ENCODE measurements around the gene ANKRD31.

GRCh38 chr5:75275147-75275546 lies 38.5 kb upstream of the ANKRD31 start:
- TF ChIP-seq CTCF (IDR thresholded peaks at IDR 0.05): no peak
- TF ChIP-seq HMGXB4 (CRISPR knock-in tag; IDR thresholded peaks at IDR 0.05): no peak
- no peak for TF ChIP-seq ZNF512 (CRISPR knock-in tag; IDR thresholded peaks at IDR 0.05; ENCODE audit: borderline replicate concordance)
- no peak for TF ChIP-seq USF2 (CRISPR knock-in tag; IDR thresholded peaks at IDR 0.05)
- no peak for TF ChIP-seq MAX (CRISPR knock-in tag; IDR thresholded peaks at IDR 0.05)
- TF ChIP-seq NFATC4 (CRISPR knock-in tag; IDR thresholded peaks at IDR 0.05): no peak
- TF ChIP-seq CDX4 (CRISPR knock-in tag; IDR thresholded peaks at IDR 0.05; ENCODE audit: borderline replicate concordance): no peak
- no peak for TF ChIP-seq ATF2 (CRISPR knock-in tag; IDR thresholded peaks at IDR 0.05; ENCODE audit: borderline replicate concordance, low read depth)
- TF ChIP-seq JAZF1 (CRISPR knock-in tag; IDR thresholded peaks at IDR 0.05): no peak
- no peak for TF ChIP-seq PREB (CRISPR knock-in tag; IDR thresholded peaks at IDR 0.05; ENCODE audit: borderline replicate concordance)
- TF ChIP-seq CREM (CRISPR knock-in tag; IDR thresholded peaks at IDR 0.05): no peak
- TF ChIP-seq SMAD4 (CRISPR knock-in tag; IDR thresholded peaks at IDR 0.05): no peak
- TF ChIP-seq ARID4B (CRISPR knock-in tag; IDR thresholded peaks at IDR 0.05; ENCODE audit: borderline replicate concordance): no peak
- TF ChIP-seq PRDM15 (CRISPR knock-in tag; IDR thresholded peaks at IDR 0.05): no peak

All from WTC11 (cell line).